Lower leg skin (tissue), 4 donors: ENCODE results near the gene TMEM86B. TPM values are rescaled to one million over a fixed set of nuclear protein-coding genes. Genes with fewer than 3 reads are reported as not detected.

Experiments
- DNase-seq, 2 donors: peaks; one replicate each; pipeline ENCODE4 v3.0.0-alpha.2; 2019; ENCODE audit warnings: low spot score in 2 of 2
- H3K4me3 ChIP-seq: fragments of 200-600 bp; sonication (generic); 2 replicates; pipeline ENCODE4 v1.5.1; 2017; ENCODE audit warnings: mild to moderate bottlenecking, low read depth; ENCODE audit not compliant: poor library complexity, severe bottlenecking
- CTCF ChIP-seq, 3 donors: fragments of 450-650 bp; IDR thresholded peaks; one replicate each; pipeline ENCODE4 v1.5.1; 2016; ENCODE audit warnings: antibody characterized with exemption in 3 of 3, mild to moderate bottlenecking in 3 of 3, moderate library complexity in 2 of 3
- POLR2A ChIP-seq, 2 donors: fragments of 450-650 bp; IDR thresholded peaks; one replicate each; pipeline ENCODE4 v1.6.1; 2016 to 2017; ENCODE audit warnings: antibody characterized with exemption in 2 of 2, mild to moderate bottlenecking in 1 of 2, moderate library complexity in 1 of 2
- WGBS, 2 donors: methylation state at CpG; one replicate each; pipeline ENCODE4 v1.1.5; 2018; 5-methylcytosine and 5-hydroxymethylcytosine counted together
- intact Hi-C: fragments of 100-400 bp; cut with DNase I; formaldehyde crosslinking; loops from one replicate; pipeline ENCODE4 v1.15.0; 2023; ENCODE audit warnings: low total_unique reads
- total RNA-seq, 4 donors: library from RNA; depleted of rRNA; stranded (reverse); fragments of >200 nt; gene quantifications; one replicate each; pipeline ENCODE4 v1.1.0, GENCODE V29; 2016

The TMEM86B gene
- total RNA-seq, 4 donors from 2014 or later, result 1.1 to 2.4 (median 1.6) TPM

- DNase-seq, result no peak
- intact Hi-C loops, result no loop called here
- TF ChIP-seq CTCF (IDR thresholded peaks at IDR 0.05), result no peak
- no peak for TF ChIP-seq POLR2A (IDR thresholded peaks at IDR 0.05)
- 94% methylated on average over 18 of the region's 18 CpGs for WGBS, 2 donors
- H3K4me3 ChIP-seq, result no peak overlapping the region
Measured at GRCh38 chr19:55229145-55229788, 704 bp upstream of the TMEM86B start.

GRCh38 chr19:55228015-55228391, 560 bp downstream of the TMEM86B start:
- TF ChIP-seq POLR2A (IDR thresholded peaks at IDR 0.05) (no peak), CTCF (IDR thresholded peaks at IDR 0.05) (no peak)
- 79 to 88% methylated on average over 9 to 17 of the region's 17 CpGs for WGBS, 2 donors

DNA sequence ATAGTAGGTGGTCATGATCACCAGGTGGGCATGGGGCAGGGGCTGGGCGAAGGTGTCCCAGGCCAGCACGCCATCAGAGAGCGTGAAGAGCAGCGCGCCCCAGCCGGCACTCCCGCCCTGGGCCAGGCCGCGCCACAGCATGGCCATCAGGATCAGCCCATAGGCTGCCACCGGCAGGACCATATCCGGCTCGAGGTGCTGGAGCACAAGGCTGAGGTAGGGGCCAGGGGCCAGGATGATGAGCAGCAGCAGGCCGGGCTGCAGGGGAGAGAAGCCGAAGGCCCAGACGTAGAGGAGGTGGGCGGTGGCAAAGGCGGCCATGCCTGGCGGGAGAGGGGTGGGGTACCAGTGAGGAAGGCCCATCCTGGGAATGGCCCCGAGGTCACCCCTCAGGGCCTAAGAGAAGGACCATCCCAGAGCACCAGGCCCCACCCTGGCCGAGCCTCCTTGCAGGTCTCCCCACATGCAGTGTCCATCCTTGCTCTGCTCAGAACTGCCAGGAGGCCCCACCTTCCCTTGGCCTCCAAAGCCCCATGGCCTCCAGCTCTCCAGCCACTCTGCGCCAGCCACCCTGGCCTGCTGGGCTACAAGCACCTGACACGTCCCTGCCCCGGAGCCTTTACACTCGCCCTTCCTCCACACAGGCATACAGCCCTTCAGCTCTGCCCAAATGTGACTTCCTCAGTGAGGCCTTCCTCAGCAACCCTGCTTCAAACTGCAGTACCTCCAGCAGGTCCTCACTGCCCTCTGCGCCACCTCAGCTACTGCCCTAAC, 1.1 kb downstream of the TMEM86B start:
- DNase-seq, result no peak
- TF ChIP-seq CTCF (IDR thresholded peaks at IDR 0.05) (no peak), POLR2A (IDR thresholded peaks at IDR 0.05) (no peak)
- WGBS, 2 donors, result 83 to 87% methylated on average over 22 to 25 of the region's 25 CpGs

More at GRCh38 chr19:55228015-55228391, 560 bp downstream of the TMEM86B start:
- intact Hi-C loops, result no loop called here
- no peak for DNase-seq
- no peak overlapping the region for H3K4me3 ChIP-seq

DNA sequence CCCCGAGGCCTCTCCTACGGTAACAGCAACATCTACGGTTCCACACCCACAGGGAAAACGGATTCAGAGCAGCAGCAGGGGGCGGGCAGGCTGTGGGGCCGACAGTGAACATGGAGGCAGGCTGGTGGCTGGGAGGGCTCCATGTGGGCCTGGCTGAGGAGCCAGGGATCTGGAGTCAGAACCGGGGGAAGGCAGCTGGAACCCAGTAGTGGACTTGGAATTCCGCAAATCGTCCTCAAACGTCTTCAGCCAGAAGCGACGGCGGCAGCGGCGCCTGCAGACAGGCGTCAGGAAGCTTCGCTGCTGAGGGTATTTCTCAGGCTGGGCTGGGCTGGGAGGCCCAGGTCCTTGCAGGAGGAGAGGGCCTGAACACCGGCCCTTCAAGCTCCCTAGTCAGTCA, 1.8 kb downstream of the TMEM86B start:
- TF ChIP-seq POLR2A (IDR thresholded peaks at IDR 0.05), result no peak
- no peak for TF ChIP-seq CTCF (IDR thresholded peaks at IDR 0.05)
- 74 to 79% methylated on average over 17 to 18 of the region's 18 CpGs for WGBS, 2 donors
- intact Hi-C loops, result no loop called here
- DNase-seq, result no peak
- no peak overlapping the region for H3K4me3 ChIP-seq

More for the DNA sequence above, 1.1 kb downstream of the TMEM86B start:
- intact Hi-C loops, result no loop called here
- no peak overlapping the region for H3K4me3 ChIP-seq

GRCh38 chr19:55226273-55226672, 2.3 kb downstream of the TMEM86B start:
- DNase-seq, result no peak
- WGBS, 2 donors, result 75 to 86% methylated on average over 9 of the region's 9 CpGs
- intact Hi-C loops, result no loop called here
- no peak overlapping the region for H3K4me3 ChIP-seq
- TF ChIP-seq CTCF (IDR thresholded peaks at IDR 0.05), result no peak
- TF ChIP-seq POLR2A (IDR thresholded peaks at IDR 0.05), result no peak
